Fibroblast of the aortic adventitia (primary cell): ENCODE data around the gene RHOB. TPM values are rescaled to one million over a fixed set of nuclear protein-coding genes. Genes with fewer than 3 reads are reported as not detected.

Experiments used
- DNase-seq: peaks from one replicate; pipeline ENCODE4 v3.0.0-alpha.2; 2010; ENCODE audit warnings: low read depth
- H3K4me3 ChIP-seq: 2 replicates; pipeline ENCODE4 v1.5.1; 2011; ENCODE audit warnings: low read depth, mild to moderate bottlenecking, control low read depth, low read length, moderate library complexity
- small RNA-seq: library from RNA; depleted of rRNA; stranded (forward); fragments of <200 nt; gene quantifications from one replicate; pipeline ENCODE3, GENCODE V24; 2012
- total RNA-seq: library from RNA; depleted of rRNA; stranded (reverse); fragments of >200 nt; gene quantifications from 2 replicates; pipeline ENCODE4 v1.2.3, GENCODE V29; 2012; ENCODE audit warnings: low replicate concordance
- TF ChIP-seq, protein P1 (sequence below): IDR thresholded peaks from 2 replicates; pipeline ENCODE4 v1.5.1; 2011; ENCODE audit warnings: mild to moderate bottlenecking, low read length, control low read depth, inconsistent platforms; ENCODE audit not compliant: insufficient read depth

RHOB gene
- total RNA-seq, 1 donor: 40.5 TPM

- TF ChIP-seq, protein P1, sequence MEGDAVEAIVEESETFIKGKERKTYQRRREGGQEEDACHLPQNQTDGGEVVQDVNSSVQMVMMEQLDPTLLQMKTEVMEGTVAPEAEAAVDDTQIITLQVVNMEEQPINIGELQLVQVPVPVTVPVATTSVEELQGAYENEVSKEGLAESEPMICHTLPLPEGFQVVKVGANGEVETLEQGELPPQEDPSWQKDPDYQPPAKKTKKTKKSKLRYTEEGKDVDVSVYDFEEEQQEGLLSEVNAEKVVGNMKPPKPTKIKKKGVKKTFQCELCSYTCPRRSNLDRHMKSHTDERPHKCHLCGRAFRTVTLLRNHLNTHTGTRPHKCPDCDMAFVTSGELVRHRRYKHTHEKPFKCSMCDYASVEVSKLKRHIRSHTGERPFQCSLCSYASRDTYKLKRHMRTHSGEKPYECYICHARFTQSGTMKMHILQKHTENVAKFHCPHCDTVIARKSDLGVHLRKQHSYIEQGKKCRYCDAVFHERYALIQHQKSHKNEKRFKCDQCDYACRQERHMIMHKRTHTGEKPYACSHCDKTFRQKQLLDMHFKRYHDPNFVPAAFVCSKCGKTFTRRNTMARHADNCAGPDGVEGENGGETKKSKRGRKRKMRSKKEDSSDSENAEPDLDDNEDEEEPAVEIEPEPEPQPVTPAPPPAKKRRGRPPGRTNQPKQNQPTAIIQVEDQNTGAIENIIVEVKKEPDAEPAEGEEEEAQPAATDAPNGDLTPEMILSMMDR: no peak
- H3K4me3 ChIP-seq: no peak overlapping the region
- DNase-seq: no peak
Measured at GRCh38 chr2:20496942-20497341, 50.1 kb downstream of the RHOB start.

Small RNA genes lying within 50 kb of the gene (small RNA-seq; reads per million reads assigned to genes)
- not detected for gene RF00019
- not detected for gene RNA5SP86

Other genes with a start within 250 kb of the RHOB start
- 4.6 and 13.0 TPM in 2 replicates for gene SDC1, start 221.9 kb upstream of the RHOB start, total RNA-seq
- gene PUM2, start 96.2 kb upstream of the RHOB start, total RNA-seq: 25.7 and 50.0 TPM in 2 replicates
- gene HS1BP3, start 204.0 kb downstream of the RHOB start, total RNA-seq: 23.0 and 28.4 TPM in 2 replicates
- gene GDF7, start 220.1 kb downstream of the RHOB start, total RNA-seq: under 0.01 TPM in 1 of 2 replicates, not detected in the other